IMR-90 (cell line): ENCODE results near the gene NPTN. TPM values are rescaled to one million over a fixed set of nuclear protein-coding genes. Genes with fewer than 3 reads are reported as not detected.

ENCODE experiments used
- ATAC-seq: fragments of 200-7000 bp; cut with Tn5 transposase; 2 replicates; pipeline ENCODE4 v1.9.1; 2020; ENCODE audit warnings: low read depth, mild to moderate bottlenecking, moderate library complexity
- BruUV-seq: library from RNA; stranded (reverse); fragments of 400-500 nt; replicated peaks from 2 replicates; lab custom pipeline; 2021; lab: Mats Ljungman, UMichigan
- CTCF ChIA-PET: fragments of 300-600 bp; formaldehyde crosslinking; extraction: SDS; loops from one replicate; lab custom pipeline; 2021; ENCODE audit warnings: antibody characterized with exemption; lab: Yijun Ruan, JAX
- POLR2A ChIA-PET: fragments of 300-600 bp; sonication (Branson Sonifier 250); formaldehyde crosslinking; loops from one replicate; lab custom pipeline; 2022; ENCODE audit warnings: antibody characterized with exemption; ENCODE audit not compliant: unreplicated experiment; lab: Charles Lee
- DNase-seq: peaks from one replicate; pipeline ENCODE4 v3.0.0; 2013
- H2AFZ ChIP-seq: replicated peaks from 2 replicates; pipeline ENCODE3; 2013; ENCODE audit warnings: low read length, mild to moderate bottlenecking; ENCODE audit not compliant: poor library complexity
- H2AK5ac ChIP-seq: 2 replicates; pipeline ENCODE4 v1.6.1; 2013; ENCODE audit warnings: low read depth, low read length, inconsistent platforms
- H2AK9ac ChIP-seq: replicated peaks from 2 replicates; pipeline ENCODE3; 2013; ENCODE audit warnings: mild to moderate bottlenecking, low read depth, low read length, moderate library complexity; ENCODE audit not compliant: poor library complexity
- H2BK120ac ChIP-seq: 2 replicates; pipeline ENCODE4 v1.6.1; 2013; ENCODE audit warnings: low read depth, low read length, inconsistent platforms
- H2BK15ac ChIP-seq: 3 replicates; pipeline ENCODE4 v1.6.1; 2013; ENCODE audit warnings: low read depth, low read length, inconsistent platforms
- H2BK20ac ChIP-seq: 2 replicates; pipeline ENCODE4 v1.6.1; 2013; ENCODE audit warnings: low read depth, mild to moderate bottlenecking, inconsistent platforms, low read length, moderate library complexity
- H2BK5ac ChIP-seq: 2 replicates; pipeline ENCODE4 v1.6.1; 2013; ENCODE audit warnings: mild to moderate bottlenecking, low read depth, low read length, inconsistent platforms; ENCODE audit not compliant: poor library complexity, severe bottlenecking
- H3K14ac ChIP-seq: replicated peaks from 2 replicates; pipeline ENCODE4 v1.6.1; 2013; ENCODE audit warnings: low read depth, low read length, inconsistent platforms
- H3K18ac ChIP-seq: 2 replicates; pipeline ENCODE4 v1.6.1; 2013; ENCODE audit warnings: low read depth, low read length, control low read depth
- H3K23ac ChIP-seq: 2 replicates; pipeline ENCODE4 v1.6.1; 2013; ENCODE audit warnings: low read depth, low read length, inconsistent platforms
- H3K27ac ChIP-seq: 2 replicates; pipeline ENCODE4 v1.5.1; 2013; ENCODE audit warnings: mild to moderate bottlenecking, control low read depth, low read length; ENCODE audit not compliant: insufficient read depth
- H3K27me3 ChIP-seq: 2 replicates; pipeline ENCODE4 v1.6.1; 2013; ENCODE audit warnings: low read length; ENCODE audit not compliant: control insufficient read depth, insufficient read depth
- H3K36me3 ChIP-seq: 2 replicates; pipeline ENCODE4 v1.6.1; 2013; ENCODE audit warnings: low read length, mixed read lengths; ENCODE audit not compliant: control insufficient read depth, insufficient read depth
- H3K4ac ChIP-seq: 2 replicates; pipeline ENCODE4 v1.6.1; 2013; ENCODE audit warnings: low read depth, low read length, inconsistent platforms
- H3K4me1 ChIP-seq: 2 replicates; pipeline ENCODE4 v1.6.1; 2013; ENCODE audit warnings: low read length, mixed read lengths; ENCODE audit not compliant: control insufficient read depth, insufficient read depth
- H3K4me2 ChIP-seq: 2 replicates; pipeline ENCODE4 v1.6.1; 2013; ENCODE audit warnings: low read depth, mild to moderate bottlenecking, control low read depth, low read length, moderate library complexity
- H3K4me3 ChIP-seq: 2 replicates; pipeline ENCODE4 v1.5.1; 2013; ENCODE audit warnings: low read depth, mild to moderate bottlenecking, control low read depth, low read length, moderate library complexity; ENCODE audit not compliant: insufficient read depth
- H3K56ac ChIP-seq: 2 replicates; pipeline ENCODE4 v1.6.1; 2013; ENCODE audit warnings: low read length, inconsistent platforms; ENCODE audit not compliant: insufficient read depth; ENCODE audit errors: extremely low read depth
- H3K79me1 ChIP-seq, 2 experiments: 2 replicates each; pipeline ENCODE4 v1.6.1; 2013; ENCODE audit warnings: low read length in 2 of 2, inconsistent platforms in 1 of 2, low read depth in 1 of 2
- H3K9ac ChIP-seq: 2 replicates; pipeline ENCODE4 v1.6.1; 2013; ENCODE audit warnings: low read depth, low read length, control low read depth
- H3K9me1 ChIP-seq: 2 replicates; pipeline ENCODE4 v1.6.1; 2013; ENCODE audit warnings: low read length, inconsistent platforms; ENCODE audit not compliant: insufficient read depth
- H3K9me3 ChIP-seq: 2 replicates; pipeline ENCODE4 v1.6.1; 2013; ENCODE audit warnings: low read length; ENCODE audit not compliant: control insufficient read depth, insufficient read depth
- H4K20me1 ChIP-seq: 2 replicates; pipeline ENCODE4 v1.6.1; 2013; ENCODE audit warnings: low read length, inconsistent platforms; ENCODE audit not compliant: insufficient read depth
- H4K5ac ChIP-seq: 2 replicates; pipeline ENCODE4 v1.6.1; 2013; ENCODE audit warnings: mild to moderate bottlenecking, low read depth, low read length, control low read depth
- H4K8ac ChIP-seq, 2 experiments: 2 replicates each; pipeline ENCODE4 v1.6.1; 2013; ENCODE audit warnings: low read depth in 2 of 2, low read length in 2 of 2, control low read depth in 1 of 2, inconsistent platforms in 1 of 2
- H4K91ac ChIP-seq: 2 replicates; pipeline ENCODE4 v1.6.1; 2013; ENCODE audit warnings: low read depth, low read length, inconsistent platforms; ENCODE audit not compliant: insufficient read depth
- BHLHE40 ChIP-seq: fragments of 150-350 bp; IDR thresholded peaks from 2 replicates; pipeline ENCODE4 v1.6.1; 2016; ENCODE audit warnings: mild to moderate bottlenecking, low read depth, low read length
- CEBPB ChIP-seq: IDR thresholded peaks from 2 replicates; pipeline ENCODE4 v1.6.1; 2012; ENCODE audit warnings: low read depth, low read length, improper control_type of control experiment
- CHD1 ChIP-seq: IDR thresholded peaks from 2 replicates; pipeline ENCODE4 v1.6.1; 2012; ENCODE audit warnings: low read depth, low read length, improper control_type of control experiment
- CTCF ChIP-seq: conservative IDR thresholded peaks from 2 replicates; pipeline ENCODE4 v1.5.1; 2012; ENCODE audit warnings: mild to moderate bottlenecking, low read depth, low read length, improper control_type of control experiment
- ELK1 ChIP-seq: fragments of 150-350 bp; IDR thresholded peaks from 2 replicates; pipeline ENCODE4 v1.6.1; 2016; ENCODE audit warnings: low read depth, mild to moderate bottlenecking, low read length, moderate library complexity, borderline replicate concordance
- FOS ChIP-seq: fragments of 150-350 bp; IDR thresholded peaks from 2 replicates; pipeline ENCODE4 v1.6.1; 2016; ENCODE audit warnings: low read depth, low read length
- MAZ ChIP-seq: IDR thresholded peaks from 2 replicates; pipeline ENCODE4 v1.6.1; 2012; ENCODE audit warnings: low read depth, mild to moderate bottlenecking, low read length, improper control_type of control experiment, moderate library complexity, borderline replicate concordance
- MXI1 ChIP-seq: IDR thresholded peaks from 2 replicates; pipeline ENCODE4 v1.6.1; 2012; ENCODE audit warnings: low read depth, mild to moderate bottlenecking, low read length, moderate library complexity, borderline replicate concordance
- NFE2L2 ChIP-seq: fragments of 150-350 bp; IDR thresholded peaks from 2 replicates; pipeline ENCODE4 v1.6.1; 2016; ENCODE audit warnings: low read depth, mild to moderate bottlenecking, low read length
- POLR2A ChIP-seq: IDR thresholded peaks from 2 replicates; pipeline ENCODE4 v1.6.1; 2012; ENCODE audit warnings: mild to moderate bottlenecking, low read depth, low read length
- RAD21 ChIP-seq: IDR thresholded peaks from 2 replicates; pipeline ENCODE4 v1.6.1; 2012; ENCODE audit warnings: low read length, improper control_type of control experiment
- RCOR1 ChIP-seq: IDR thresholded peaks from 2 replicates; pipeline ENCODE4 v1.6.1; 2012; ENCODE audit warnings: mild to moderate bottlenecking, low read length, improper control_type of control experiment; ENCODE audit not compliant: insufficient replicate concordance
- RFX5 ChIP-seq: IDR thresholded peaks from 2 replicates; pipeline ENCODE4 v1.8.0; 2012; ENCODE audit warnings: low read depth, mild to moderate bottlenecking, low read length, moderate library complexity
- SMC3 ChIP-seq: fragments of 150-350 bp; IDR thresholded peaks from 2 replicates; pipeline ENCODE4 v1.6.1; 2016; ENCODE audit warnings: low read depth, mild to moderate bottlenecking, antibody characterized with exemption, low read length, moderate library complexity
- USF2 ChIP-seq: fragments of 150-350 bp; IDR thresholded peaks from 2 replicates; pipeline ENCODE4 v1.6.1; 2017; ENCODE audit warnings: mild to moderate bottlenecking, antibody characterized with exemption, low read length, low read depth
- WGBS, 2 experiments: methylation state at CpG; one replicate each; pipeline versions ENCODE4 v1.1.5 to v1.1.7; 2013; ENCODE audit warnings: missing lambda C conversion rate in 2 of 2; ENCODE audit not compliant: insufficient read length in 1 of 2; ENCODE audit errors: extremely low coverage in 2 of 2; 5-methylcytosine and 5-hydroxymethylcytosine counted together
- dilution Hi-C: fragments of 300-500 bp; cut with HindIII; formaldehyde crosslinking; loops from one replicate; pipeline ENCODE4 v1.14.3; 2018; ENCODE audit warnings: low sequenced_read_pairs; ENCODE audit not compliant: unreplicated experiment
- in situ Hi-C: fragments of 300-500 bp; cut with MboI; formaldehyde crosslinking; loops from 3 replicates; pipeline ENCODE4 v1.14.3; 2019; ENCODE audit warnings: low sequenced_read_pairs, inconsistent platforms, mixed read lengths
- intact Hi-C: fragments of 100-400 bp; cut with micrococcal nuclease; formaldehyde crosslinking; loops from 2 replicates; pipeline ENCODE4 v1.10.0; 2022
- polyA plus RNA-seq, 3 experiments: library from polyadenylated mRNA; depleted of rRNA; stranded (reverse); fragments of >200 nt; gene quantifications; 2 replicates each; pipeline ENCODE4 v1.2.3, GENCODE V29; 2012; ENCODE audit warnings: low replicate concordance in 1 of 3
- total RNA-seq: library from RNA; depleted of rRNA; stranded (reverse); fragments of >200 nt; gene quantifications from 2 replicates; pipeline ENCODE4 v1.2.3, GENCODE V29; 2012

NPTN gene
- total and polyA plus RNA-seq, 2 of the 4 experiments (the other 2 are of a cell fraction) = 171 to 329 TPM

GRCh38 chr15:73582851-73583379 lies 50.3 kb downstream of the NPTN start:
- Histone ChIP-seq H3K9ac (no peak overlapping the region), H3K36me3 (peaks cover 31% of the 10 kb centered on the region), H2BK15ac (no peak overlapping the region), H2BK20ac (no peak overlapping the region), H3K27ac (no peak overlapping the region), H3K4me1 (no peaks in the 10 kb centered on the region), H3K56ac (no peak overlapping the region), H2AK9ac (no peak overlapping the region), H4K20me1 (peaks cover 5% of the 10 kb centered on the region; the same call in 1 of the 2 replicates), H3K9me1 (peaks cover 8% of the 10 kb centered on the region; the same call in 1 of the 2 replicates), H3K4ac (no peak overlapping the region), H3K9me3 (no peaks in the 10 kb centered on the region), H2BK5ac (no peak overlapping the region), H2AK5ac (no peak overlapping the region), H3K18ac (no peak overlapping the region), H2AFZ (no peak overlapping the region), H2BK120ac (no peak overlapping the region), H4K91ac (no peak overlapping the region), H4K5ac (no peak overlapping the region), H3K79me1 (peaks cover 17 to 42% of the 10 kb centered on the region in 2 experiments), H3K4me3 (no peak overlapping the region), H3K4me2 (no peak overlapping the region), H3K23ac (no peak overlapping the region), H4K8ac (no peak overlapping the region), H3K14ac (no peak overlapping the region), H3K27me3 (no peaks in the 10 kb centered on the region)
- 95% methylated on average over 4 of the region's 6 CpGs; no CpG with 5 or more reads in 1 of the 2 experiments for WGBS, 2 experiments
- DNase-seq (no peak), ATAC-seq (no peak)
- ChIA-PET CTCF (no interaction called here), POLR2A (no interaction called here)
- TF ChIP-seq CEBPB (no peak), CTCF (no peak), BHLHE40 (no peak), ELK1 (no peak), MXI1 (no peak), USF2 (no peak), RCOR1 (no peak), POLR2A (no peak), NFE2L2 (no peak), CHD1 (no peak), FOS (no peak), SMC3 (no peak), MAZ (no peak), RAD21 (no peak), RFX5 (no peak)
- intact Hi-C loops = no loop called here
- dilution Hi-C loops = no loop called here
- in situ Hi-C loops = no loop called here
- BruUV-seq = no TSS peak
